ENCODE results near the gene PCDH1. TPM values are rescaled to one million over a fixed set of nuclear protein-coding genes. Genes with fewer than 3 reads are reported as not detected.

PCDH1 gene
- total RNA-seq, 2 donors from 2014 or later: 45.4 to 69.7 TPM

GRCh38 chr5:141851195-141851874, 26.9 kb downstream of the PCDH1 start:
- Histone ChIP-seq H3K4me1 (ENCODE audit: control insufficient read depth, insufficient read depth, low read length) (no peaks in the 10 kb centered on the region), H3K4me3 (ENCODE audit: low read length) (no peak overlapping the region), H3K36me3 (ENCODE audit: control insufficient read depth, insufficient read depth, low read length) (peaks cover 8% of the 10 kb centered on the region), H3K27ac (ENCODE audit: low read depth, low read length) (no peak overlapping the region), H3K9me3 (ENCODE audit: control insufficient read depth, low read length) (no peaks in the 10 kb centered on the region), H3K9ac (ENCODE audit: extremely low read depth, low read length, poor library complexity, severe bottlenecking) (no peak overlapping the region), H3K27me3 (ENCODE audit: control insufficient read depth, insufficient read depth, low read length, poor library complexity, severe bottlenecking) (no peaks in the 10 kb centered on the region)
- Mint-ChIP-seq H3K4me3 (peak overlapping the region; percentile 72), H3K4me1 (peaks cover 41% of the 10 kb centered on the region), H3K36me3 (ENCODE audit: low read depth) (peaks cover 18% of the 10 kb centered on the region), H3K27me3 (ENCODE audit: insufficient read depth) (no peaks in the 10 kb centered on the region), H3K9me3 (no peaks in the 10 kb centered on the region), H3K27ac (peak overlapping the region; percentile 66)
- 79 to 100% methylated on average over 3 to 10 of the region's 10 CpGs for WGBS, 2 experiments (ENCODE audit: insufficient coverage in 1 of 2, insufficient read length in 1 of 2)
- DNase-seq: no peak
- TF ChIP-seq, protein P1, sequence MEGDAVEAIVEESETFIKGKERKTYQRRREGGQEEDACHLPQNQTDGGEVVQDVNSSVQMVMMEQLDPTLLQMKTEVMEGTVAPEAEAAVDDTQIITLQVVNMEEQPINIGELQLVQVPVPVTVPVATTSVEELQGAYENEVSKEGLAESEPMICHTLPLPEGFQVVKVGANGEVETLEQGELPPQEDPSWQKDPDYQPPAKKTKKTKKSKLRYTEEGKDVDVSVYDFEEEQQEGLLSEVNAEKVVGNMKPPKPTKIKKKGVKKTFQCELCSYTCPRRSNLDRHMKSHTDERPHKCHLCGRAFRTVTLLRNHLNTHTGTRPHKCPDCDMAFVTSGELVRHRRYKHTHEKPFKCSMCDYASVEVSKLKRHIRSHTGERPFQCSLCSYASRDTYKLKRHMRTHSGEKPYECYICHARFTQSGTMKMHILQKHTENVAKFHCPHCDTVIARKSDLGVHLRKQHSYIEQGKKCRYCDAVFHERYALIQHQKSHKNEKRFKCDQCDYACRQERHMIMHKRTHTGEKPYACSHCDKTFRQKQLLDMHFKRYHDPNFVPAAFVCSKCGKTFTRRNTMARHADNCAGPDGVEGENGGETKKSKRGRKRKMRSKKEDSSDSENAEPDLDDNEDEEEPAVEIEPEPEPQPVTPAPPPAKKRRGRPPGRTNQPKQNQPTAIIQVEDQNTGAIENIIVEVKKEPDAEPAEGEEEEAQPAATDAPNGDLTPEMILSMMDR (conservative IDR thresholded peaks at IDR 0.05): no peak

DNA sequence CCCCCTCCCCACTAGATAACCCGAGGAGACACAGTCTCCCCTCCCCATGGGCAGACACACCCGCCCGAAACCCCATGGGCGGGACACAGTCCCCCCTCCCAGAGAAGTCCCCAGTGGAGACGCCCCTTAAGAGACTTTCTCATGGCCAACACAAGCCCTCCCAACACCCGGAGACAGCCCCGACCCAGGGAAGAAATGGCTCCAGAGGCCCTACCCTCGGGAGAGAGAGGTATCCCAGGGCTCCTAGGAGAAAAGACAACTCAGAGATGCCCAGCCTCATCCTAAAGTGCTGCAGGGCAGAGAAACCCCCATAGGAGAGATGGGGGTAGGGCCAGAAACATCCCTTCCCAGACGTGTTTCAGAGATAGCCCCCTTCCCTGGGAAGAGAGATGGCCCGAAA, 27.4 kb downstream of the PCDH1 start:
- no peaks in the 10 kb centered on the region for H3K4me1 ChIP-seq (ENCODE audit: control insufficient read depth, insufficient read depth, low read length)
- 45 to 76% methylated on average over 2 to 10 of the region's 10 CpGs for WGBS, 2 experiments (ENCODE audit: insufficient coverage in 1 of 2, insufficient read length in 1 of 2)
- peaks cover 14% of the 10 kb centered on the region for H3K36me3 Mint-ChIP-seq (ENCODE audit: low read depth)
- no peak overlapping the region for H3K4me3 ChIP-seq (ENCODE audit: low read length)
- peaks cover 47% of the 10 kb centered on the region for H3K4me1 Mint-ChIP-seq
- H3K27ac ChIP-seq (ENCODE audit: low read depth, low read length): no peak overlapping the region
- H3K9ac ChIP-seq (ENCODE audit: extremely low read depth, low read length, poor library complexity, severe bottlenecking): no peak overlapping the region
- TF ChIP-seq, protein P1 (conservative IDR thresholded peaks at IDR 0.05): no peak
- DNase-seq: peak; percentile 83
- H3K27me3 Mint-ChIP-seq (ENCODE audit: insufficient read depth): no peaks in the 10 kb centered on the region
- peaks cover 8% of the 10 kb centered on the region for H3K36me3 ChIP-seq (ENCODE audit: control insufficient read depth, insufficient read depth, low read length)
- H3K9me3 ChIP-seq (ENCODE audit: control insufficient read depth, low read length): no peaks in the 10 kb centered on the region
- peak overlapping the region; percentile 80 for H3K27ac Mint-ChIP-seq
- no peaks in the 10 kb centered on the region for H3K9me3 Mint-ChIP-seq
- H3K4me3 Mint-ChIP-seq: peak overlapping the region; percentile 72
- no peaks in the 10 kb centered on the region for H3K27me3 ChIP-seq (ENCODE audit: control insufficient read depth, insufficient read depth, low read length, poor library complexity, severe bottlenecking)

GRCh38 chr5:141850244-141850768, 27.9 kb downstream of the PCDH1 start:
- peak overlapping the region; percentile 72 for H3K4me3 Mint-ChIP-seq
- no peaks in the 10 kb centered on the region for H3K9me3 ChIP-seq (ENCODE audit: control insufficient read depth, low read length)
- no peaks in the 10 kb centered on the region for H3K4me1 ChIP-seq (ENCODE audit: control insufficient read depth, insufficient read depth, low read length)
- H3K27ac Mint-ChIP-seq: peak overlapping the region; percentile 95
- H3K9me3 Mint-ChIP-seq: no peaks in the 10 kb centered on the region
- H3K27ac ChIP-seq (ENCODE audit: low read depth, low read length): peak overlapping the region; percentile 79
- H3K27me3 ChIP-seq (ENCODE audit: control insufficient read depth, insufficient read depth, low read length, poor library complexity, severe bottlenecking): no peaks in the 10 kb centered on the region
- TF ChIP-seq, protein P1 (conservative IDR thresholded peaks at IDR 0.05): no peak
- WGBS, 2 experiments (ENCODE audit: insufficient coverage in 1 of 2, insufficient read length in 1 of 2): 0 to 1% methylated on average over 3 to 17 of the region's 36 CpGs
- no peaks in the 10 kb centered on the region for H3K27me3 Mint-ChIP-seq (ENCODE audit: insufficient read depth)
- peak overlapping the region; percentile 85 for H3K4me3 ChIP-seq (ENCODE audit: low read length)
- peaks cover 8% of the 10 kb centered on the region for H3K36me3 ChIP-seq (ENCODE audit: control insufficient read depth, insufficient read depth, low read length)
- no peak for DNase-seq
- peak overlapping the region; percentile 82 for H3K9ac ChIP-seq (ENCODE audit: extremely low read depth, low read length, poor library complexity, severe bottlenecking)
- peaks cover 47% of the 10 kb centered on the region for H3K4me1 Mint-ChIP-seq
- H3K36me3 Mint-ChIP-seq (ENCODE audit: low read depth): peaks cover 13% of the 10 kb centered on the region

Measured in endodermal cell (in vitro differentiated cells).